HG02571 (cell line): ENCODE measurements around the gene YWHAG.
"Not testable (repeated sequence)": the region's sequence is repeated elsewhere in the genome, so short reads cannot be mapped to it uniquely, and the experiment has no call there.

Experiments
- ATAC-seq: cut with Tn5 transposase; IDR thresholded peaks from one replicate; pipeline ENCODE4 v1.9.1; 2021; ENCODE audit warnings: mild to moderate bottlenecking, moderate library complexity; ENCODE audit not compliant: unreplicated experiment

The YWHAG gene

GRCh38 chr7:76301000-76301399 lies 57.8 kb downstream of the YWHAG start:
- no peak for ATAC-seq

GRCh38 chr7:76300166-76300731 lies 58.5 kb downstream of the YWHAG start:
- no peak for ATAC-seq

GRCh38 chr7:76296743-76297740 lies 61.7 kb downstream of the YWHAG start:
- ATAC-seq = no peak

DNA sequence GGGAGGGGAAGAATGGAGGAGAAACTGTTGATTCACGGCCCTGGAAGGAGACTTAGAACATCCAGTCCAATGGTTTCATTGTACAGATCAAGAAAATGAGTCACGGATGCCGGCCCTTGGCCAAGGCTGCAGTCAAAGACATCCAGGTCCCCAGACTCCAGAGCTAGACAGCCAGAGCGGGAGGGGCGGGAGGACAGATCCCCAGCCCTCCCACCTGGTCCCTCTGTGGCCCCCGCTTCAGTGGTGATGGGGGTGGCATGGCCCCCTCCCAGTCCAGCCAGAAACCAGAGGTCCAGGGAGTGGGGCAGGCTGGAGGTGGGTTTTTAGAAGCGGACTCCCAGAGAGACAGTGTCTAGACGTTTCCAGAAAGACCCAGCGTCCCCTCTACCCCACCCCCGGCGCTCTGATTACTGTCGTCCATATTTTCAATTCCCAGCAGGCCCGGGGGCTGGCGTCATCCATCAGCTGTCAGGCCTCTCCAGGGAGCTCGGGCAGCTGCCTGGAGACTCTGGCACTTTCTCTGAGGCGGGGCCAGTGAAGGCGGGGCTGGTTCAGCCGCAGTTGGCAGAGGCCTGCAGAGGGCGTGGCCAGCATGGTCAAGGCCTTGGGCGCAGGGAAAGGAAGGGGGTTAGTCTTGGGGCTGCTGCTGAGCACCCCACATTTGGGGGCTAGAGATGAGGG lies 64.3 kb downstream of the YWHAG start:
- no peak for ATAC-seq

GRCh38 chr7:76293407-76293901 lies 65.3 kb downstream of the YWHAG start:
- no peak for ATAC-seq

- not testable (repeated sequence) for ATAC-seq
Measured at GRCh38 chr7:76292911-76293310, 65.9 kb downstream of the YWHAG start.

DNA sequence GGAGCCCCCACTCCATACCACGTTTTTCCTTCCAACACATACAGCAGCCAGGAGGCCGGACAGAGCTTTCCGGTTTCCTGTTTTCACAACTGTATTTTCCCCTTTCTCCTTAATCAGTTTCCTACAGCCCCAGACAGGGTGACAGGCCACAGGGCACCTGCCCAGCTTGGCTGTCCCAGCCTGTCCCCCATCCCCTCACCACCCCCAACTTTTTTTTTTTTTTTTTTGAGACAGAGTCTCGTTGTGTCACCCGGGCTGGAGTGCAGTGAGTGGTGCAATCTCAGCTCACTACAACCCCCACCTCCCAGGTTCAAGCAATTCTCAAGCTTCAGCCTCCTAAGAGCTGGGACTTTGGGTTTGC lies 66.6 kb downstream of the YWHAG start:
- no peak for ATAC-seq

DNA sequence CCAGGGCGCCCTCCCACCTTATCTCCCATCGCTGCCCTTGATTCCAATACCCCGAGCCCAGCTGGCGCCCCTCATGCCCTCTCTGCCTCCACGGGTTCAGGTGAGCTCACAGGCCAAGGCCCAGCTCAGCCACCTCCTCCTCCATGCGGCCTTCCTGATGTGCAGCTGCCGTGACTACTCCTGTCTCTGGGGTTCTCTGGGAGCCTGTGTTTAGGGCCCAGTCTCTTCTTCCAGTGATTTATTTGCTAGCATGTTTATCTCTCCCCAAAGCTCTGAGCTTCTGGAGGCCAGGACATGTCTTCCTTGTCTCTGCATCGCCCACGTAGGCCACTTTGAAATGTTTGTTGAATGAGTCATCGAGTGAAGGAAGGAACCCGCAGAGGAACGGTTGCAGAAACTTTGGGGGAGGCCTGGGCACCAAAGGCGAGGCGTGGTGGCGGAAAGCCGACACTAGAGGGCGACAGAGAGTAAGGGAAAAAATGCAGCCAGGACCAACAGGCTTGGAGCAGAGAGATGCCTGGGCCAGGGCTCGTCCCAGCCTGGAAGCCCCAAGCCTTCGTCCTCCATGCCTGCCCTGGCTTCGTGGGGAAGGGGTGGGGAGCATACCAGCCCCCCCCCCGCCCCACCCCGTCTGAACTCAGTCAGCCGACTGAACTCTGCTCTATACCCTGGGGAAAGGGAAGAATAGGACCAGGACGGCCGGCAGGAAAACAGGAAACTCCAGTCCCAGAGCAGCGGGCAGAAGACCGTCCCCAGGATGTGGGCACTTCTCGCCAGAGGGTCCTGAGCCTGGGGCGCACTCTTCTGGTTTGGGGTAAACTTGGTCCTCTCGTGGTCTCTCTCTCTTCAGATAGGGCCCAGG lies 67.2 kb downstream of the YWHAG start:
- peak; percentile 85 for ATAC-seq

DNA sequence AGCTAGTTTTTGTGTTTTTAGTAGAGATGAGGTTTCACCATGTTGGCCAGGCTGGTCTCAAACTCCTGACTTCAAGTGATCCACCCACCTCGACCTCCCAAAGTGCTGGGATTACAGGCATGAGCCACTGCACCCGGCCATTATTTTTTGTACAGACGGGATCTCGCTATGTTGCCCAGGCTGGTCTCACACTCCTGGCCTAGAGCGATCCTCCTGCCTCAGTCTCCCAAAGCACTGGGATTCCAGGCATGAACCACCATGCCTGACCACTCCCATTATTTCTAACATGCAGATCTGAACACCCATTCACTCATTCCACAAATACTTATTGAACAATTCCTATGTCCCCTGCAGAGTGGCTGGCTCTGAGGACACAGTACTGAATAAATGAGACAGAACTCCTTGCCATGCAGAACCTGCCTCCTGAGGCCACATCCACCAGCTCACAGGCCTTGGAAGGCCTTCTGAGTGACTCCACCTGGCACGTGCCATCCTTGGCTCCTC lies 67.9 kb downstream of the YWHAG start:
- not testable (repeated sequence) for ATAC-seq

GRCh38 chr7:76286842-76287403 lies 71.9 kb downstream of the YWHAG start:
- no peak for ATAC-seq

- ATAC-seq = no peak
Measured at GRCh38 chr7:76285604-76286374, 73.0 kb downstream of the YWHAG start.

DNA sequence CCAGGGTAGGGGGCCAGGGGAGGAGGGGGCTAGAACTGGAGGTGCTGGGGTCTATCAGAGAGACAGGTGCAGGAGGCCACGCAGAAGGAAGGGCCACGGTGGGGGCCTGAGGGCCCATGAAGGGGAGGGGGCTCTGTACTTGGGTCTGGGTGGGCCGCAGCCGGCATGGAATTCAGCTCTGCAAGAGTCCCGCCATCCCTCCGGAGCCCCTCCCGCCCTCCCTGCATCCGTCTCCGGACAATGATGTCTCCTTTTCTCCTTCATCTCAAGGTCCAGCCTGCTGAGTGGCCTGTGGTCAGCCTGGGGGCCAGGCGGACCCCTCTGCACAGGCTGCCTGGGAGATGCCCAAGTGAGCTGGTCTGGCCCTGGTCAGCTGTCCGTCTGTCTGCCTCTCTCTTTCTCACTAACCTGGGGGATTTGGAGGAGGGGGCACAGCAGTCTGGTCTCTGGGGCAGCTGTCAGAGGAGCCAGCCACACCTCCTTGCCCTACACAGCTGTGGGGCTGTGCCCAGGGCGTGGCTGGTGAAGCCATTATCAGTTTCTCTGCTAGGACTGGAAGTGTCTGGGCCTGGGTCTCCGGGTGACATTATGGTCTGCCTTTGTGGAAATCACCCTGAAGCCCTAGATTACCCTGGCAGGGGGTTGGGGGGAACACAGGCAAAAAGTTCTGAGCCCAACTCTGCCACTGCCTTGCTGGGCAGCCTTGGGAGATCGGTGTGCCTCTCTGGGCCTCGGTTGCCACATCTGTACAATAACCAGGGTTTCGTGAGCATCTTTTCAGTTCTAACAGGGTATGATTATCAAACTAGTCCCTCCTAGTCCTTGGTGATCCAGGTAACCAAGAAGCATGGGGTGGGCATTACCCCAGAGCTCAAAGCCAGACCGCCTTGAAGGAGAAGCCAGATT lies 75.3 kb downstream of the YWHAG start:
- ATAC-seq = no peak

- ATAC-seq = no peak
Measured at GRCh38 chr7:76282344-76283253, 76.2 kb downstream of the YWHAG start.

DNA sequence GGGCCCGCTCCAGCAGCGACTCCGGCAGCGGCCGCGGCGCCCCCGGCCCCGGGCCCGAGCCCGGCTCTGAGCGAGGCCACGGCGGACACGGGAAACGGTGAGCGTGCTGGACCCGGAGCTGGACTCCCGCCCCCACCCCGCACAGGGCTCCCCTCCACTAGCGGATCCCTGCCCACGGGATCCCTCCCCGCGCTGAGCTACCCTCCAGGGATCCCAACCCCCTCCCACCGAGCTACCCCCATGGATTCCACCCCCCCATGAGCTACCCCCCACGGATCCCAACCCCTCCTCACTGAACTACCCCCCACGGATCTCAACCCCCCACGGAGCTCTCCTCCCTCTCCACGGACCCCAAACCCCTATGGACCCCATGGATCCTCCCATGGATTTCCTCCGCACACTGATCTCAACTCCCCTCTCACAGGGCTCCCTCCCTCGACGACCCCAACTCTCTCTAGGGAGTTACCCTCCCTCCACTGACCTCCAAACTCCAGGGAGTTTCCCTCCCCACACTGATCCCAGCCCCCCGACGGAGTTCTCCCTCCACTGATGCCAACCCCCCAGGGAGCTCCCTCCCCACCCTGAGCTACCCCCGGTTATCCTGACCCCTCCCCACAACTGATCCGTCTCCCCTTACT lies 77.0 kb downstream of the YWHAG start:
- ATAC-seq = no peak

- ATAC-seq = no peak
Measured at GRCh38 chr7:76281006-76281705, 77.6 kb downstream of the YWHAG start.

GRCh38 chr7:76280408-76280807 lies 78.4 kb downstream of the YWHAG start:
- ATAC-seq = no peak
